DND-41 (cell line): ENCODE results near the gene IFNL2.

Experiments used
- ATAC-seq: fragments of 200-7000 bp; cut with Tn5 transposase; 3 replicates; pipeline ENCODE4 v1.9.1; 2021; ENCODE audit warnings: low read depth; ENCODE audit not compliant: insufficient read depth
- DNase-seq: peaks from one replicate; pipeline ENCODE4 v3.0.0-alpha.2; 2020
- H2AFZ ChIP-seq: 2 replicates; pipeline ENCODE4 v1.6.0; 2012; ENCODE audit warnings: low read depth, low read length
- H3K27ac ChIP-seq: 2 replicates; pipeline ENCODE4 v1.5.1; 2012; ENCODE audit warnings: low read length, inconsistent platforms
- H3K27me3 ChIP-seq: fragments of 200-600 bp; sonication (generic); 2 replicates; pipeline ENCODE4 v1.6.0; 2012; ENCODE audit warnings: low read length, mild to moderate bottlenecking, inconsistent platforms; ENCODE audit not compliant: insufficient read depth, poor library complexity
- H3K36me3 ChIP-seq: 2 replicates; pipeline ENCODE4 v1.5.1; 2012; ENCODE audit warnings: low read length, inconsistent platforms; ENCODE audit not compliant: insufficient read depth
- H3K4me1 ChIP-seq: 2 replicates; pipeline ENCODE4 v1.5.1; 2012; ENCODE audit warnings: mild to moderate bottlenecking, low read length; ENCODE audit not compliant: insufficient read depth
- H3K4me2 ChIP-seq: 2 replicates; pipeline ENCODE4 v1.6.0; 2012; ENCODE audit warnings: mild to moderate bottlenecking, moderate library complexity, low read length, inconsistent platforms; ENCODE audit not compliant: insufficient read depth
- H3K4me3 ChIP-seq, 2 experiments: fragments of 200-600 bp in 1 of 2; shearing (Covaris generic) in 1 of 2; 2 replicates each; pipeline ENCODE4 v1.5.1; 2012 to 2016; ENCODE audit warnings: inconsistent platforms in 2 of 2, low read length in 2 of 2, mild to moderate bottlenecking in 2 of 2, low read depth in 1 of 2, moderate library complexity in 1 of 2
- H3K79me2 ChIP-seq: 2 replicates; pipeline ENCODE4 v1.6.0; 2012; ENCODE audit warnings: low read length, inconsistent platforms; ENCODE audit not compliant: insufficient read depth
- H3K9ac ChIP-seq: 2 replicates; pipeline ENCODE4 v1.6.0; 2012; ENCODE audit warnings: low read depth, mild to moderate bottlenecking, inconsistent platforms, low read length, moderate library complexity
- H3K9me3 ChIP-seq: 2 replicates; pipeline ENCODE4 v1.5.1; 2012; ENCODE audit warnings: low read length, moderate library complexity, mild to moderate bottlenecking, inconsistent platforms; ENCODE audit not compliant: insufficient read depth, severe bottlenecking
- H4K20me1 ChIP-seq: 2 replicates; pipeline ENCODE4 v1.6.0; 2012; ENCODE audit warnings: low read length; ENCODE audit not compliant: insufficient read depth
- EZH2 ChIP-seq: IDR thresholded peaks from 3 replicates; pipeline ENCODE4 v1.6.1; 2012; ENCODE audit warnings: borderline replicate concordance, low read depth, mild to moderate bottlenecking, moderate library complexity, low read length, inconsistent platforms; ENCODE audit not compliant: severe bottlenecking
- TF ChIP-seq, protein P1 (sequence below): IDR thresholded peaks from 2 replicates; pipeline ENCODE4 v1.5.1; 2012; ENCODE audit warnings: borderline replicate concordance, low read length, moderate library complexity, mild to moderate bottlenecking; ENCODE audit not compliant: poor library complexity, severe bottlenecking; ENCODE audit errors: extremely low read depth

Gene IFNL2

GRCh38 chr19:39296906-39297305 lies 28.7 kb downstream of the IFNL2 start:
- Histone ChIP-seq H3K27me3 (no peaks in the 10 kb centered on the region), H3K4me1 (no peaks in the 10 kb centered on the region), H3K79me2 (no peaks in the 10 kb centered on the region), H3K27ac (no peak overlapping the region), H3K36me3 (no peaks in the 10 kb centered on the region), H4K20me1 (no peaks in the 10 kb centered on the region), H3K9me3 (no peaks in the 10 kb centered on the region), H2AFZ (no peak overlapping the region; the same call in 1 of the 2 replicates), H3K4me3 (no peak overlapping the region), H3K4me2 (no peak overlapping the region), H3K9ac (no peak overlapping the region)
- ATAC-seq (no peak), DNase-seq (no peak)
- no peak for TF ChIP-seq EZH2
- TF ChIP-seq, protein P1, sequence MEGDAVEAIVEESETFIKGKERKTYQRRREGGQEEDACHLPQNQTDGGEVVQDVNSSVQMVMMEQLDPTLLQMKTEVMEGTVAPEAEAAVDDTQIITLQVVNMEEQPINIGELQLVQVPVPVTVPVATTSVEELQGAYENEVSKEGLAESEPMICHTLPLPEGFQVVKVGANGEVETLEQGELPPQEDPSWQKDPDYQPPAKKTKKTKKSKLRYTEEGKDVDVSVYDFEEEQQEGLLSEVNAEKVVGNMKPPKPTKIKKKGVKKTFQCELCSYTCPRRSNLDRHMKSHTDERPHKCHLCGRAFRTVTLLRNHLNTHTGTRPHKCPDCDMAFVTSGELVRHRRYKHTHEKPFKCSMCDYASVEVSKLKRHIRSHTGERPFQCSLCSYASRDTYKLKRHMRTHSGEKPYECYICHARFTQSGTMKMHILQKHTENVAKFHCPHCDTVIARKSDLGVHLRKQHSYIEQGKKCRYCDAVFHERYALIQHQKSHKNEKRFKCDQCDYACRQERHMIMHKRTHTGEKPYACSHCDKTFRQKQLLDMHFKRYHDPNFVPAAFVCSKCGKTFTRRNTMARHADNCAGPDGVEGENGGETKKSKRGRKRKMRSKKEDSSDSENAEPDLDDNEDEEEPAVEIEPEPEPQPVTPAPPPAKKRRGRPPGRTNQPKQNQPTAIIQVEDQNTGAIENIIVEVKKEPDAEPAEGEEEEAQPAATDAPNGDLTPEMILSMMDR: no peak

DNA sequence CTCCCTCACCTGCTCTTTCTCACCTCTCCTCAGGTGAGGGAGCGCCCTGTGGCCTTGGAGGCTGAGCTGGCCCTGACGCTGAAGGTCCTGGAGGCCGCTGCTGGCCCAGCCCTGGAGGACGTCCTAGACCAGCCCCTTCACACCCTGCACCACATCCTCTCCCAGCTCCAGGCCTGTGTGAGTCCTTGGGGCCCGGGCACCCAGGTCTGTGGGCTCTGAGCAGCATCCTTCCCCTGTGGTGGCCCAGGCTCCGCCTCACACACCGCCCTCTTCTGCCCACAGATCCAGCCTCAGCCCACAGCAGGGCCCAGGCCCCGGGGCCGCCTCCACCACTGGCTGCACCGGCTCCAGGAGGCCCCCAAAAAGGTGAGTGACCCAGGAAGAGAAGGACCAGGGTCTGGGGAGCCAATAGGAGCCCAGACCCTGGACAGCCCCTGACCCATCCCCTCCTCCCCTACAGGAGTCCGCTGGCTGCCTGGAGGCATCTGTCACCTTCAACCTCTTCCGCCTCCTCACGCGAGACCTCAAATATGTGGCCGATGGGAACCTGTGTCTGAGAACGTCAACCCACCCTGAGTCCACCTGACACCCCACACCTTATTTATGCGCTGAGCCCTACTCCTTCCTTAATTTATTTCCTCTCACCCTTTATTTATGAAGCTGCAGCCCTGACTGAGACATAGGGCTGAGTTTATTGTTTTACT lies 29.9 kb downstream of the IFNL2 start:
- Histone ChIP-seq H3K4me3 (no peak overlapping the region), H4K20me1 (no peaks in the 10 kb centered on the region), H3K36me3 (no peaks in the 10 kb centered on the region), H3K9me3 (no peaks in the 10 kb centered on the region), H3K27me3 (no peaks in the 10 kb centered on the region), H3K4me2 (no peak overlapping the region), H3K27ac (no peak overlapping the region), H3K9ac (no peak overlapping the region), H3K4me1 (no peaks in the 10 kb centered on the region), H3K79me2 (no peaks in the 10 kb centered on the region), H2AFZ (no peak overlapping the region)
- ATAC-seq: peak; percentile 81
- peak; percentile 37 for DNase-seq
- no peak for TF ChIP-seq EZH2

GRCh38 chr19:39299404-39299803 lies 31.2 kb downstream of the IFNL2 start:
- TF ChIP-seq, protein P1: no peak
- no peak for TF ChIP-seq EZH2
- Histone ChIP-seq H3K9me3 (no peaks in the 10 kb centered on the region), H3K9ac (no peak overlapping the region), H3K36me3 (no peaks in the 10 kb centered on the region), H3K4me3 (no peak overlapping the region), H3K27ac (no peak overlapping the region), H4K20me1 (no peaks in the 10 kb centered on the region), H2AFZ (no peak overlapping the region), H3K79me2 (no peaks in the 10 kb centered on the region), H3K4me1 (no peaks in the 10 kb centered on the region), H3K4me2 (no peak overlapping the region), H3K27me3 (no peaks in the 10 kb centered on the region)
- DNase-seq (no peak), ATAC-seq (no peak)

- H3K9ac ChIP-seq: no peak overlapping the region
- no peak for ATAC-seq
- no peak overlapping the region for H2AFZ ChIP-seq
- no peaks in the 10 kb centered on the region for H3K9me3 ChIP-seq
- no peaks in the 10 kb centered on the region for H3K79me2 ChIP-seq
- no peaks in the 10 kb centered on the region for H3K4me1 ChIP-seq
- no peak for TF ChIP-seq EZH2
- TF ChIP-seq, protein P1: no peak
- H3K4me2 ChIP-seq: no peak overlapping the region
- no peak overlapping the region for H3K4me3 ChIP-seq
- H3K27me3 ChIP-seq: no peaks in the 10 kb centered on the region
- no peaks in the 10 kb centered on the region for H4K20me1 ChIP-seq
- H3K36me3 ChIP-seq: no peaks in the 10 kb centered on the region
- no peak overlapping the region for H3K27ac ChIP-seq
- no peak for DNase-seq
Observed at GRCh38 chr19:39299832-39300231, 31.6 kb downstream of the IFNL2 start.
